HG03095 (cell line): ENCODE results near the gene ATG3.
A peak's percentile ranks its signal among the peaks of the same experiment; 100 is the strongest.
"Not testable (repeated sequence)": the region's sequence is repeated elsewhere in the genome, so short reads cannot be mapped to it uniquely, and the experiment has no call there.

ENCODE experiments used
- ATAC-seq: cut with Tn5 transposase; IDR thresholded peaks from one replicate; pipeline ENCODE4 v1.9.1; 2021; ENCODE audit warnings: moderate library complexity; ENCODE audit not compliant: unreplicated experiment

Gene ATG3

GRCh38 chr3:112503304-112503972, 58.3 kb downstream of the ATG3 start:
- no peak for ATAC-seq

DNA sequence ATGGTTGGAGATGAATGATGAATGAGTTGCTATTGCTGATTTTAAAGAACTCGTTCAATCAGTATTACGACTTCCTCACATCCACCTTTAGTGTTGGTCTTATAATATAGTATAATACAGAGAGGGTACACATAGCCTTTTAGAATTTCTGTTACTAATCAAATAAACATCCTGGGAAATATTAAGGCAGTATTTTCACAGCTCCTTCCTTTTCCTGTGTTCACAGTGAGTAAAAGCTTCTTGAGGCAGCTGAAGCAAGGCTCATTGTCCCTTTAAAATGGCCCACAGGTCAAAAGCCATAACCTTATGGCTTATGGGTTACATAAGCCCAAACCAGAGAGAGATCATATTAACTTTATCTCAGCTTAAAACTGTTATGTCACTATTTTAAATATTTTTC, 61.1 kb downstream of the ATG3 start:
- ATAC-seq = no peak

DNA sequence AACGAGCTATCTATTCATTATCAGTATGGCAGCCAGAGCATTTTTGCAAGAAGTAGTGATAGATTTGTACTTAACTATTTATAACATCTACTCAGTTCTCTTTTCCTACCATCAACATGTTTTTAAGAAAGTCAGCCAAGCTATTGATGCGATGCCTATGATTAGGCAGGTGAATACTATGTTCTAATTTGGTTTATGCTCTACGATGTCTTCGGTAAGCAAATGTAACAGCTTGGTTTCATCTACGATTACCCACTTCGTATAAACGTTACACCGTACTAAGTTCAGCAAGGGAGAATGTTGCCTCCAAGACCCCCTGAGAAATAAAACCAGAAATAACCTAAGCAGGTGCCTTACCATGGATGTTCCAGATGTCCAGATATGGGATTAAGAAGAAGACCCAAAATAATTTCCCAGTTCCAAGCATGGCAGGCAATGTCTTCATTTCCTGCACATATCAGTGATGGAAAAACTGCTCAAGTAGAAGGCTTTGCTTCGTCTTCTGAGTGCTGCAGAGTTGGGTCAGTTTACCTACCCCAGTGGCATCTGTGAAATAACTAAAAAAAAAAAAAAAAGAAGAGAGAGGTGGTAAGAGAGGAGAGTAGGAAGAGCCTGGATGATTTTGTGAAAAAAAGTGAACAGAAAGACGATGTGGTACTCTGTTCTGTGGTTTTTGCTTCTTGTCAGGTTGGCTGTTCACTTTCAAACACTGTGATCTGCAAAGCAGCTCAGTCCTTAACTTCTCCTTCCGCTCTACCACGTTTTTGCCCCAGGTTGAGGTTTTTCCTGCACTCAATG, 62.6 kb downstream of the ATG3 start, which contains the start of gene BTLA:
TSS of gene BTLA (minus strand) at position 559 of the 798 bp plus-strand sequence. CDS start at position 445, 114 bp downstream.
- peak; percentile 58 for ATAC-seq

- ATAC-seq = no peak
Measured at GRCh38 chr3:112497897-112498548, 63.7 kb downstream of the ATG3 start.

DNA sequence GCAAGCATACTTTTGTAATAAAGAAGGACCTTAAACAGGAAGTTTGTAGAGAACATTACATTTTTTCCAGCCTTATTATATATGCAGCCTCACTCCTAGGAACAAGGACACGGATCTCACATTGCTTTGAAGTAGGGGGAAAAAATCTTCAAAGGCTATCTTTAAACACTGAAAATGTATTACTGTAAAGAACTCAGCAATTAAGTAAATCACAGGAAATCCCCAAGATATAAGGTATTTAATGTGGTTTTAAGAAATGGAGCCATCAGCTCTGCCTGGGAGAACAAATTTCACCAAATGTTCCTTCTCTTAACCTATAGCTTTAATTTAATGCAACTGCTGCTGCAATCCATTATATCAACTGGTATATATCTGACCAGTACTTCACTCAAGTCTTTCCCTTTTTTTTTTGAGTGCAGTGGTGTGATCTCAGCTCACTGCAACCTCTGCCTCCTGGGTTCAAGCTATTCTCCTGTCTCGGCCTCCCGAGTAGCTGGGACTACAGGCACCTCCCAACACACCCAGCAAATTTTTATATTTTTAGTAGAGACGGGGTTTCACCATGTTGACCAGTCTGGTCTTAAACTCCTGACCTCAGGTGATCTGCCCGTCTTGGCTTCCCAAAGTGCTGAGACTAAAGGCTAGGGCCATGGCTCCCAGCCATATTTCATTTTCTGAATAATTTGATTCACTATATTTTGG, 65.2 kb downstream of the ATG3 start:
- no peak for ATAC-seq

DNA sequence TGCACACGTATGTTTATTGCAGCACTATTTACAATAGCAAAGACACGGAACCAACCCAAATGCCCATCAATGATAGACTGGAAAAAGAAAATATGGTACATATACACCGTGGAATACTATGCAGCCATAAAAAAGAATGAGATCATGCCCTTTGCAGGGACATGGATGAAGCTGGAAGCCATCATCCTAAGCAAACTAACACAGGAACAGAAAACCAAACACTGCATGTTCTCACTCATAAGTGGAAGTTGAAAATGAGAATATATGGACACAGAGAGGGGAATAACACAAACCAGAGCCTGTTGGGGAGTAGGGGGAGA, 67.4 kb downstream of the ATG3 start:
- not testable (repeated sequence) for ATAC-seq

DNA sequence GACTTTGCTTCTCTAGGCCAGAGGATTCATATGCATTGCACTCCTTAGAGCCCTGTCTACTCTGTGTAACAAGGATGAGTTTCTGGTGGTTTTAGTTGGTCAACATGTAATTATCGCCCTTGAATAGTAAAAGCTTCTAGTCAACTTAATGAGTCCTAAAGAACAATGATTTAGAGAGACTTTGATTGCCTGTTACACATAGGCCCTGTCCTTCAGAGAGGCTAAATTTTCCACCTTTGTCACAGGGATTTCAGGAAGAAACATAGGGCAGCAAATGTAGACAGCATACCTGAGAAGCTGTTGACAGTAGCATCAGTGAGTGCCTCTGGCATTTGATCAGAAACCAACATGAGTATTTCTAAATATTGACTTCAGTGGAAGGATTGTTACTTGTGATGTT, 69.6 kb downstream of the ATG3 start:
- ATAC-seq = no peak

- ATAC-seq = no peak
Measured at GRCh38 chr3:112491373-112491772, 70.4 kb downstream of the ATG3 start.

DNA sequence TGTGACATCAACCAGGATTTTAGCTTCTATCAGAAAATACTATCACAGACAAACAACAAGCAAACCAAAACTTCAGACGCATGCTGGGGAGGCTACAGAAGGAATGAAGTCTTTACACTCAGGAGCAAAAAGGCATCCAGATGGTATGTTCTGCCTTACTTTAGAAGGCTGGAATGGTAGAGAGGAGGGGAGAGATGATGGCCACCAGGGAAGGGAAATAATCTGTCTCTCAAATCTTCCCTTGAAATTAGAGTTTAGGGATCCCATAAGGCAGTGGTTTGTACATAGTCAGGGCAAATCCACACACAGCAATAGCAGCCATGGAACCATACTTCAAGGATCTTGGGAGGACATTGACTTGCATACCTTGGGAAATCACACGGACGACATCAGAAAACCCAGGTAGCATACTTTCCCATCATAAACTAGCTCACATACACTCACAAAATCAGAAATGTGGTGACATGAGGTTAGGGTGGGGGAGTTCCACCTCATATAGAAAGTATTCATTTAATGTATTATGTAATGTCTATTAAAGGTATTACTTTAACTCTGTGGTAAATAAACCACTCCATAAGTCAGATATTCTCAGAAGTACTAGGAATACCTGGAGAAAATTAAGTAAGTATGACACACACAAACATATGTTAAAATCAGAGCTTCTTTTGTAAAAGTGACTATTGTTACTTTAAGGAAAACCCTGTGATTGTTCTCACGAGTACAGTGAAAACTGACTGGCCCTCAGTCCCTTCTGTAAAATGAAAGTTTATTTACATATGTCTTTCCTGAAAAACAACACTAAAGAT, 71.9 kb downstream of the ATG3 start:
- ATAC-seq = peak; percentile 49

- ATAC-seq = no peak
Measured at GRCh38 chr3:112486811-112487505, 74.8 kb downstream of the ATG3 start.

- ATAC-seq = no peak
Measured at GRCh38 chr3:112484352-112484751, 77.4 kb downstream of the ATG3 start.

GRCh38 chr3:112482675-112483074, 79.1 kb downstream of the ATG3 start:
- no peak for ATAC-seq
